ENCODE measurements around the gene GNAZ. TPM values are rescaled to one million over a fixed set of nuclear protein-coding genes. Genes with fewer than 3 reads are reported as not detected.

Gene GNAZ
- polyA plus RNA-seq, 1 experiment, result 12.6 TPM

GRCh38 chr22:23122216-23122957, 52.1 kb downstream of the GNAZ start:
- TF ChIP-seq CTCF (IDR thresholded peaks at IDR 0.05; ENCODE audit: insufficient read depth, low read depth, low read length), result no peak
- H3K4me3 ChIP-seq (ENCODE audit: low read depth, low read length), result no peak overlapping the region
- ChIA-PET POLR2A (no interaction called here), CTCF (interaction anchor here (0.9 to 15.2 kb wide), 3 partner anchors 9 to 165 kb away, joined by 3 to 425 read pairs (median 4); no protein-coding TSS in a partner anchor)
- DNase-seq (ENCODE audit: low read depth), result no peak
- H3K27me3 ChIP-seq (ENCODE audit: control insufficient read depth, insufficient read depth, low read length), result no peaks in the 10 kb centered on the region
- H3K36me3 ChIP-seq (ENCODE audit: control insufficient read depth, insufficient read depth, low read length), result 0 out of 2 replicates have a peak, but pooled peaks cover 3% of the 10 kb centered on the region

- ChIA-PET CTCF (interaction anchor here (1.0 to 15.2 kb wide), 4 partner anchors 149 to 263 kb away, joined by 3 to 425 read pairs (median 4); no protein-coding TSS in a partner anchor), POLR2A (no interaction called here)
- no peak for TF ChIP-seq CTCF (IDR thresholded peaks at IDR 0.05; ENCODE audit: insufficient read depth, low read depth, low read length)
- no peak for DNase-seq (ENCODE audit: low read depth)
- H3K27me3 ChIP-seq (ENCODE audit: control insufficient read depth, insufficient read depth, low read length), result no peaks in the 10 kb centered on the region
- H3K36me3 ChIP-seq (ENCODE audit: control insufficient read depth, insufficient read depth, low read length), result 0 out of 2 replicates have a peak, but pooled peaks cover 3% of the 10 kb centered on the region
- H3K4me3 ChIP-seq (ENCODE audit: low read depth, low read length), result no peak overlapping the region
Measured at GRCh38 chr22:23122992-23123803, 52.9 kb downstream of the GNAZ start.

GRCh38 chr22:23123804-23124254, 53.5 kb downstream of the GNAZ start:
- H3K36me3 ChIP-seq (ENCODE audit: control insufficient read depth, insufficient read depth, low read length), result 0 out of 2 replicates have a peak, but pooled peaks cover 3% of the 10 kb centered on the region
- ChIA-PET POLR2A (no interaction called here), CTCF (interaction anchor here (1.1 to 15.2 kb wide), 5 partner anchors 11 to 275 kb away, joined by 3 to 425 read pairs (median 3); no protein-coding TSS in a partner anchor)
- no peak overlapping the region for H3K4me3 ChIP-seq (ENCODE audit: low read depth, low read length)
- DNase-seq (ENCODE audit: low read depth), result no peak
- no peak for TF ChIP-seq CTCF (IDR thresholded peaks at IDR 0.05; ENCODE audit: insufficient read depth, low read depth, low read length)
- no peaks in the 10 kb centered on the region for H3K27me3 ChIP-seq (ENCODE audit: control insufficient read depth, insufficient read depth, low read length)

GRCh38 chr22:23124611-23125511, 54.5 kb downstream of the GNAZ start:
- TF ChIP-seq CTCF (IDR thresholded peaks at IDR 0.05; ENCODE audit: insufficient read depth, low read depth, low read length), result no peak
- DNase-seq (ENCODE audit: low read depth), result no peak
- Histone ChIP-seq H3K4me3 (ENCODE audit: low read depth, low read length) (no peak overlapping the region), H3K27me3 (ENCODE audit: control insufficient read depth, insufficient read depth, low read length) (no peaks in the 10 kb centered on the region), H3K36me3 (ENCODE audit: control insufficient read depth, insufficient read depth, low read length) (0 out of 2 replicates have a peak, but pooled peaks cover 2% of the 10 kb centered on the region)
- ChIA-PET POLR2A (no interaction called here), CTCF (interaction anchor here (1.1 to 15.2 kb wide), 3 partner anchors 10 to 276 kb away, joined by 3 to 425 read pairs (median 3); no protein-coding TSS in a partner anchor)
